ENCODE results near the gene SEZ6L. TPM values are rescaled to one million over a fixed set of nuclear protein-coding genes. Genes with fewer than 3 reads are reported as not detected.

Gene SEZ6L
- total and polyA plus RNA-seq, 2 experiments from 2014 or later, result 0.43 to 0.44 TPM

DNA sequence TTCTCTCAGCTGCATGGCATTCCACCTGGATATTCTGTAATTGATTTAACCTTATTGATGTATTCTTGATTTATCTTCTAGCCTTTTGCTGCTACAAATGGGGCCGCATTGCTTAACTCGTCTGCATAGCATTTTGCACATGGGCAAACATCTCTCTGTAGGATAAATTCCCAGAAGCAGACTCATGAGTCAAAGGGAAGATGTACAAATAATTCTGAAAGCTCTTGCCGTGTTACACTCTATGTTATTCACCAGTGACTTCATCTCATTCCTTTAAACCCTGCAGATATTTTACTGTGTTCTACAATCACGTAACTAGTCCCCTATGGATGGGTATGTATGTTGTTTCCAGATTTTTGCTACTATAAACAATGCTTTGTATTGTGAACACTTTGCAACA lies 112.7 kb downstream of the SEZ6L start:
- no peaks in the 10 kb centered on the region for H3K9me3 ChIP-seq (ENCODE audit: low read depth)
- 82% methylated on average over 4 of the region's 4 CpGs for WGBS (ENCODE audit: low lambda C conversion rate, missing lambda C conversion rate)
- TF ChIP-seq, protein P1, sequence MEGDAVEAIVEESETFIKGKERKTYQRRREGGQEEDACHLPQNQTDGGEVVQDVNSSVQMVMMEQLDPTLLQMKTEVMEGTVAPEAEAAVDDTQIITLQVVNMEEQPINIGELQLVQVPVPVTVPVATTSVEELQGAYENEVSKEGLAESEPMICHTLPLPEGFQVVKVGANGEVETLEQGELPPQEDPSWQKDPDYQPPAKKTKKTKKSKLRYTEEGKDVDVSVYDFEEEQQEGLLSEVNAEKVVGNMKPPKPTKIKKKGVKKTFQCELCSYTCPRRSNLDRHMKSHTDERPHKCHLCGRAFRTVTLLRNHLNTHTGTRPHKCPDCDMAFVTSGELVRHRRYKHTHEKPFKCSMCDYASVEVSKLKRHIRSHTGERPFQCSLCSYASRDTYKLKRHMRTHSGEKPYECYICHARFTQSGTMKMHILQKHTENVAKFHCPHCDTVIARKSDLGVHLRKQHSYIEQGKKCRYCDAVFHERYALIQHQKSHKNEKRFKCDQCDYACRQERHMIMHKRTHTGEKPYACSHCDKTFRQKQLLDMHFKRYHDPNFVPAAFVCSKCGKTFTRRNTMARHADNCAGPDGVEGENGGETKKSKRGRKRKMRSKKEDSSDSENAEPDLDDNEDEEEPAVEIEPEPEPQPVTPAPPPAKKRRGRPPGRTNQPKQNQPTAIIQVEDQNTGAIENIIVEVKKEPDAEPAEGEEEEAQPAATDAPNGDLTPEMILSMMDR (IDR thresholded peaks at IDR 0.05; ENCODE audit: poor library complexity), result no peak
- TF ChIP-seq EZH2 (IDR thresholded peaks at IDR 0.05; ENCODE audit: borderline replicate concordance) (no peak), EZH2phosphoT487 (IDR thresholded peaks at IDR 0.05; ENCODE audit: low read depth, severe bottlenecking, unreplicated experiment) (no peak)
- peaks cover 39% of the 10 kb centered on the region for H3K27me3 ChIP-seq
- H3K79me2 ChIP-seq, result no peaks in the 10 kb centered on the region
- DNase-seq (ENCODE audit: low spot score), result no peak
- no peak overlapping the region for H3K27ac ChIP-seq
- no peak overlapping the region for H2AFZ ChIP-seq
- H4K20me1 ChIP-seq (ENCODE audit: insufficient read depth, poor library complexity, severe bottlenecking), result no peaks in the 10 kb centered on the region
- H3K4me2 ChIP-seq, result no peak overlapping the region
- H3K4me3 ChIP-seq, result no peak overlapping the region
- no peaks in the 10 kb centered on the region for H3K4me1 ChIP-seq (ENCODE audit: insufficient read depth)
- no peaks in the 10 kb centered on the region for H3K36me3 ChIP-seq (replicated peaks; ENCODE audit: insufficient read depth, low read depth)
- no peaks in the 10 kb centered on the region for H3K9me2 ChIP-seq (replicated peaks; ENCODE audit: insufficient read depth)

DNA sequence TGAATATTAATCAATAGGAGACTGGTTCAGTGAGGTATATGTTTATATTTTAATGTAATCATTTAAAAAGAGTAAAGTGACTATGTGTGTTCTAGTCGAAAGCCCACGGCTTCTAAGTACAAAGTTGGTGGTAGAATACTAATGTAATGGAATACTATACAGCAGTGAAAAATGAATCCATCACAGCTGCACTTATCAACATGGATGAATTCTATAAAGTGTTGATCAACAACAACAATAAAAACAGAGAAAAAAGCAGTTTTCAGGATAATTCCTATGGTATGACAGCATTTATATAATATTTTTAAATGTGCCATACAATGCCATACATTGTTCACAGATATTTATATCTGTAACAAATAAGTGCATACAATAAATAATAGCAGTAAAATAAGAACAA lies 114.1 kb downstream of the SEZ6L start:
- H3K4me3 ChIP-seq, result no peak overlapping the region
- no peaks in the 10 kb centered on the region for H4K20me1 ChIP-seq (ENCODE audit: insufficient read depth, poor library complexity, severe bottlenecking)
- peaks cover 30% of the 10 kb centered on the region for H3K27me3 ChIP-seq
- H3K9me2 ChIP-seq (replicated peaks; ENCODE audit: insufficient read depth), result no peaks in the 10 kb centered on the region
- H3K36me3 ChIP-seq (replicated peaks; ENCODE audit: insufficient read depth, low read depth), result no peaks in the 10 kb centered on the region
- H3K4me1 ChIP-seq (ENCODE audit: insufficient read depth), result no peaks in the 10 kb centered on the region
- TF ChIP-seq EZH2 (IDR thresholded peaks at IDR 0.05; ENCODE audit: borderline replicate concordance), result no peak
- no peak for TF ChIP-seq EZH2phosphoT487 (IDR thresholded peaks at IDR 0.05; ENCODE audit: low read depth, severe bottlenecking, unreplicated experiment)
- TF ChIP-seq, protein P1 (IDR thresholded peaks at IDR 0.05; ENCODE audit: poor library complexity), result no peak
- no peaks in the 10 kb centered on the region for H3K9me3 ChIP-seq (ENCODE audit: low read depth)
- no peaks in the 10 kb centered on the region for H3K79me2 ChIP-seq
- no peak for DNase-seq (ENCODE audit: low spot score)
- no peak overlapping the region for H3K27ac ChIP-seq
- H3K4me2 ChIP-seq, result no peak overlapping the region
- WGBS (ENCODE audit: low lambda C conversion rate, missing lambda C conversion rate), result 86% methylated on average over 2 of the region's 2 CpGs
- no peak overlapping the region for H2AFZ ChIP-seq

DNA sequence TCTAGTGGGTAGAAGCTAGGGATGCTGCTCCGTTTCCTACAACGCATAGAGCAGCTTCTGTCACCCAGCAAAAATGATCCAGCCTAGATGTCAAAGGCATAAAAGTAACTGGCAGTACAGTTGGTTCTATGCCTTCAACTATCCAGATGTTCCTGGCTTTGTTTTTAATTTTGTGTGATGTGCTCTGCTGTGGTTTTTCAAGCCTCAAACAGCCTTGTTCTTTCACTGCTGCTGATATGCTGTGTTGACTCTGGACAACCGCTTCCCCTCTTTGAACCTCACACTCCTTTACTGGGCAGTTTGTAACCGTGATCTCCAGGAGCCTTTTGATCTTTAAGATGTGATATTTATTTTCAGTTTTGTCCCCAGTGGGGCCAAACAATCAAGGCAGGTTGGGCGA lies 116.4 kb downstream of the SEZ6L start:
- no peaks in the 10 kb centered on the region for H3K9me2 ChIP-seq (replicated peaks; ENCODE audit: insufficient read depth)
- WGBS (ENCODE audit: low lambda C conversion rate, missing lambda C conversion rate), result 49% methylated on average over 5 of the region's 5 CpGs
- no peak for TF ChIP-seq EZH2 (IDR thresholded peaks at IDR 0.05; ENCODE audit: borderline replicate concordance)
- peaks cover 19% of the 10 kb centered on the region for H3K27me3 ChIP-seq
- no peaks in the 10 kb centered on the region for H3K79me2 ChIP-seq
- H3K4me1 ChIP-seq (ENCODE audit: insufficient read depth), result no peaks in the 10 kb centered on the region
- H3K36me3 ChIP-seq (replicated peaks; ENCODE audit: insufficient read depth, low read depth), result no peaks in the 10 kb centered on the region
- no peak overlapping the region for H2AFZ ChIP-seq
- H3K4me3 ChIP-seq, result no peak overlapping the region
- H3K4me2 ChIP-seq, result no peak overlapping the region
- no peaks in the 10 kb centered on the region for H4K20me1 ChIP-seq (ENCODE audit: insufficient read depth, poor library complexity, severe bottlenecking)
- H3K9me3 ChIP-seq (ENCODE audit: low read depth), result no peaks in the 10 kb centered on the region
- no peak for DNase-seq (ENCODE audit: low spot score)
- no peak overlapping the region for H3K27ac ChIP-seq

DNA sequence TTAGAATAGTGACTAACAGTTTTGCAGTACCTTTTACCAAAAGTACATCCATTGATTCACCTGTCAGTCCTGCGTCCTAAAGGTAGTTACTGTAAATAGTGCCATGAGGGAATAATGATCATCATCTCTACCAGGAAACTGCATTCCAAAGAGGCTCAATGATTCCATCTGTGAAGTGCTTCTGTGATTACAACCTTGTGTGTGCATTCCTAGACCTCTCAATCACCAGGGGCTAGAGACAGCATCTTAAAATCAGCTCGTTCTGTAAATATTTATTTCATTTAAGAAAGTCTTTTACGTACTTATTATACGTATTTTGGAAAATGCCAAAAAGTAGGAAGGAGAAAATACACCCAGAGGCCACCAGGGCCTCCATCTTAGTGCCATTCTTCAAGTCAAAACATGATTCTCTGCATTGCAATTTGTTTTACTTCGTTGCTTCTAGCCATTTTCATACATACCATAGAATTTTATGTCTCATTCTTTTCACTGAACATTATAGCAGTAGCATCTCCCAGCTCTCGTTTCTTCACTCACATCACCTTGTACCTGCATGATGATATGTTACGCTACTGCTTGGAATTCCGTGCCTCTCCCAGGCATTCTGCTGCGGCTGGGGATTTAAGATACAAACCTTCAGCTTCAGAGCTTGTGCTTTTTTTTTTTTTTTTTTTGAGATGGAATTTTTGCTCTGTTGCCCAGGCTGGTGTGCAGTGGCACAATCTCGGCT lies 117.0 kb downstream of the SEZ6L start:
- Histone ChIP-seq H2AFZ (no peak overlapping the region), H3K9me3 (ENCODE audit: low read depth) (no peaks in the 10 kb centered on the region), H3K4me3 (no peak overlapping the region), H3K9me2 (replicated peaks; ENCODE audit: insufficient read depth) (no peaks in the 10 kb centered on the region), H3K27ac (no peak overlapping the region), H3K4me2 (no peak overlapping the region), H4K20me1 (ENCODE audit: insufficient read depth, poor library complexity, severe bottlenecking) (no peaks in the 10 kb centered on the region), H3K27me3 (peaks cover 19% of the 10 kb centered on the region), H3K79me2 (no peaks in the 10 kb centered on the region), H3K4me1 (ENCODE audit: insufficient read depth) (no peaks in the 10 kb centered on the region), H3K36me3 (replicated peaks; ENCODE audit: insufficient read depth, low read depth) (no peaks in the 10 kb centered on the region)
- WGBS (ENCODE audit: low lambda C conversion rate, missing lambda C conversion rate), result 83% methylated on average over 10 of the region's 10 CpGs
- no peak for DNase-seq (ENCODE audit: low spot score)
- TF ChIP-seq EZH2phosphoT487 (IDR thresholded peaks at IDR 0.05; ENCODE audit: low read depth, severe bottlenecking, unreplicated experiment) (no peak), EZH2 (IDR thresholded peaks at IDR 0.05; ENCODE audit: borderline replicate concordance) (no peak)
- TF ChIP-seq, protein P1 (IDR thresholded peaks at IDR 0.05; ENCODE audit: poor library complexity), result no peak

Measured in hepatocyte (in vitro differentiated cells).